A549 treated with ZK216348 at 1 μM for 4 hours (cell line): ENCODE measurements around the gene ZFAND3. TPM values are rescaled to one million over a fixed set of nuclear protein-coding genes. Genes with fewer than 3 reads are reported as not detected.

Source experiments
- total RNA-seq: library from RNA; stranded (reverse); fragments of 200-300 nt; extraction: Qiagen RNA extraction; gene quantifications from 5 replicates; pipeline ENCODE4 v1.2.3, GENCODE V29; 2022; ENCODE audit warnings: low read depth

The ZFAND3 gene, protein sequence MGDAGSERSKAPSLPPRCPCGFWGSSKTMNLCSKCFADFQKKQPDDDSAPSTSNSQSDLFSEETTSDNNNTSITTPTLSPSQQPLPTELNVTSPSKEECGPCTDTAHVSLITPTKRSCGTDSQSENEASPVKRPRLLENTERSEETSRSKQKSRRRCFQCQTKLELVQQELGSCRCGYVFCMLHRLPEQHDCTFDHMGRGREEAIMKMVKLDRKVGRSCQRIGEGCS
- total RNA-seq: 49.7 to 67.2 TPM (median 57.7 TPM) in 5 replicates

DNA sequence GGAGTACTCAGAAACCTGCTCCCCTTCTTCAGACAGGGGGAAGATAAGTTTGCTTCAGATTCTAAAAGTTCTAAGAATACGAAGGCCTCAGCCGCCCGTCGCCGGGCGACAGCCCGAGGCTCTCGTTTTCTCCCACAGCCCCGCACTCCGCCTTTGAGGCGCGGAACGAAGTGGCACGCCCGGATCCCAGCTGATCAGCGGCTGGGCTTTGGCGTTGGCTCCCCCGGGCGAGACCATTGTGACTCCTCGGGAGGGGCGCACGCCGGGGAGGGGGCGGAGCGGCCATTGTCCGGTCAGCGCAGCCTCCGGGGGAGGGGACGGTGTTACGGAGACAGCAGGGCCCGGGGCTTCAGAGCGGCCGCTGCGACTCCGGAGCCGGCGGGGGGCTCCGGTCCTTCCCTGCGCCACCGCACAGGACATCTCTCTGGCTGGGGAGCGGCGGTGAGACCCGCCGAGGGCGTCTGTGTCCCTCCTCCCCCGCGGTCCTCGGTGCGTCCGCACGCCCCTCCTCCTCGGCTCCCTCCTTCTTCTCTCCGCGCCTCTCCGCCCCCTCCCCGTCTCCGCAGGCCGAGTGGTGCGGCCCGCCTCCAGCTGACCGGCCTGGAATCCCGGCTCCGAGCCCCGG lies at the start of gene ZFAND3:
Gene ZFAND3, plus strand, starts transcription at position 551 of the 625 bp plus-strand sequence. CDS start 219 bp downstream, outside the sequence.

Other genes starting within 250 kb of the ZFAND3 start
- 4.7 to 8.7 TPM (median 6.7 TPM) in 5 replicates for gene MDGA1, start 121.8 kb upstream of the ZFAND3 start, total RNA-seq